Stomach (tissue), 4 donors: ENCODE measurements around the gene INSC.

Source experiments
- EP300 ChIP-seq: sonication (generic); formaldehyde crosslinking; IDR thresholded peaks from one replicate; pipeline ENCODE4 v1.6.1; 2017; ENCODE audit warnings: antibody characterized with exemption
- TF ChIP-seq, protein P1 (sequence below), 7 experiments: fragments of 450-650 bp in 4 of 7; fragments of 200-600 bp in 3 of 7; sonication (generic) in 3 of 7; IDR thresholded peaks; one replicate each; pipeline ENCODE4 v1.5.1; 2016 to 2019; ENCODE audit warnings: antibody characterized with exemption in 7 of 7, control low read depth in 2 of 7, mild to moderate bottlenecking in 1 of 7

DNA sequence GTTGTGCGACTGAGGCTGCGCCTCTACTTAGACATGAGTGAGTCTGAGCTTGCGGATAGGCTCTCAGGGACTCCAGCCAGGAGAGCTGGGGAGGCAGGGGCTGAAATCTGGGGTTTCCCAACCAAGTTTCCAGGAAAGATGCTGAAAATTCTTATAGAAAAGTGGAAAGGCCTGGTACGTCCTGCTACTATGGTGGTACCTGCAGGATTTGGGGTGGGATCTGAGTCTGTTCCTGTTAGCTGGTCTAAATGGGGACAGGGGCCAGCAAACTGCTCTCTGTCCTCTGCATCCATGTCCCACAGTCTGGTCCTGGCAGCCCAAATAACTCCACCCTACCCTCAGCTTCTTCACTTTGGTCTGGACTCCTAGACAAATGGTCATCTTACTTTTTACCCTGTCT, 86.9 kb downstream of the INSC start:
- TF ChIP-seq EP300, result no peak
- TF ChIP-seq, protein P1, sequence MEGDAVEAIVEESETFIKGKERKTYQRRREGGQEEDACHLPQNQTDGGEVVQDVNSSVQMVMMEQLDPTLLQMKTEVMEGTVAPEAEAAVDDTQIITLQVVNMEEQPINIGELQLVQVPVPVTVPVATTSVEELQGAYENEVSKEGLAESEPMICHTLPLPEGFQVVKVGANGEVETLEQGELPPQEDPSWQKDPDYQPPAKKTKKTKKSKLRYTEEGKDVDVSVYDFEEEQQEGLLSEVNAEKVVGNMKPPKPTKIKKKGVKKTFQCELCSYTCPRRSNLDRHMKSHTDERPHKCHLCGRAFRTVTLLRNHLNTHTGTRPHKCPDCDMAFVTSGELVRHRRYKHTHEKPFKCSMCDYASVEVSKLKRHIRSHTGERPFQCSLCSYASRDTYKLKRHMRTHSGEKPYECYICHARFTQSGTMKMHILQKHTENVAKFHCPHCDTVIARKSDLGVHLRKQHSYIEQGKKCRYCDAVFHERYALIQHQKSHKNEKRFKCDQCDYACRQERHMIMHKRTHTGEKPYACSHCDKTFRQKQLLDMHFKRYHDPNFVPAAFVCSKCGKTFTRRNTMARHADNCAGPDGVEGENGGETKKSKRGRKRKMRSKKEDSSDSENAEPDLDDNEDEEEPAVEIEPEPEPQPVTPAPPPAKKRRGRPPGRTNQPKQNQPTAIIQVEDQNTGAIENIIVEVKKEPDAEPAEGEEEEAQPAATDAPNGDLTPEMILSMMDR (IDR thresholded peaks at IDR 0.05), result no peak
